Fibroblast of the aortic adventitia (primary cell): ENCODE data around the gene PRKCB. TPM values are rescaled to one million over a fixed set of nuclear protein-coding genes. Genes with fewer than 3 reads are reported as not detected.

Source experiments
- DNase-seq: peaks from one replicate; pipeline ENCODE4 v3.0.0-alpha.2; 2010; ENCODE audit warnings: low read depth
- H3K4me3 ChIP-seq: 2 replicates; pipeline ENCODE4 v1.5.1; 2011; ENCODE audit warnings: low read depth, mild to moderate bottlenecking, control low read depth, low read length, moderate library complexity
- total RNA-seq: library from RNA; depleted of rRNA; stranded (reverse); fragments of >200 nt; gene quantifications from 2 replicates; pipeline ENCODE4 v1.2.3, GENCODE V29; 2012; ENCODE audit warnings: low replicate concordance
- TF ChIP-seq, protein P1 (sequence below): IDR thresholded peaks from 2 replicates; pipeline ENCODE4 v1.5.1; 2011; ENCODE audit warnings: mild to moderate bottlenecking, low read length, control low read depth, inconsistent platforms; ENCODE audit not compliant: insufficient read depth

The PRKCB gene
- total RNA-seq, 1 donor, result not detected

DNA sequence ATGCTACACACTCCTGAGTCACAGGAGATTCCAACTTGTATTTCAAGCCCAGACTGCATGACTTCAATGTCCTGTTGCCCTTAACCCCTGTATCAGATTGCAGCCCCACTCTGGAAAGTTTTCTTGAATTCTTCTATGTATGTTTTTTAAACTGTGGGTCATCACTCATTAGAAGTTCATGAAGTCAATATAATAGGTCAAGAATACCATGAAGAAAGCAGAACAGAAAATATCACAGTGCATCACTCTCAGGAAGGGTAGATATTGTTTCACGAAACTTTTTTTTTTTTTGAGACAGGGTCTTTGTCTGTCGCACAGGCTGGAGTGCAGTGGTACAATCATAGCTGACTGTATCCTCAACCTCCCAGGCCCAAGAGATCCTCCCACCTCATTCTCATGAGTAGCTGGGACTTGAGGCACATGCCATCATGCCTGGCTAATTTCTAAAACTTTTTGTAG is 20.5 kb downstream of the PRKCB start:
- TF ChIP-seq, protein P1, sequence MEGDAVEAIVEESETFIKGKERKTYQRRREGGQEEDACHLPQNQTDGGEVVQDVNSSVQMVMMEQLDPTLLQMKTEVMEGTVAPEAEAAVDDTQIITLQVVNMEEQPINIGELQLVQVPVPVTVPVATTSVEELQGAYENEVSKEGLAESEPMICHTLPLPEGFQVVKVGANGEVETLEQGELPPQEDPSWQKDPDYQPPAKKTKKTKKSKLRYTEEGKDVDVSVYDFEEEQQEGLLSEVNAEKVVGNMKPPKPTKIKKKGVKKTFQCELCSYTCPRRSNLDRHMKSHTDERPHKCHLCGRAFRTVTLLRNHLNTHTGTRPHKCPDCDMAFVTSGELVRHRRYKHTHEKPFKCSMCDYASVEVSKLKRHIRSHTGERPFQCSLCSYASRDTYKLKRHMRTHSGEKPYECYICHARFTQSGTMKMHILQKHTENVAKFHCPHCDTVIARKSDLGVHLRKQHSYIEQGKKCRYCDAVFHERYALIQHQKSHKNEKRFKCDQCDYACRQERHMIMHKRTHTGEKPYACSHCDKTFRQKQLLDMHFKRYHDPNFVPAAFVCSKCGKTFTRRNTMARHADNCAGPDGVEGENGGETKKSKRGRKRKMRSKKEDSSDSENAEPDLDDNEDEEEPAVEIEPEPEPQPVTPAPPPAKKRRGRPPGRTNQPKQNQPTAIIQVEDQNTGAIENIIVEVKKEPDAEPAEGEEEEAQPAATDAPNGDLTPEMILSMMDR, result no peak
- H3K4me3 ChIP-seq, result no peak overlapping the region
- DNase-seq, result no peak

DNA sequence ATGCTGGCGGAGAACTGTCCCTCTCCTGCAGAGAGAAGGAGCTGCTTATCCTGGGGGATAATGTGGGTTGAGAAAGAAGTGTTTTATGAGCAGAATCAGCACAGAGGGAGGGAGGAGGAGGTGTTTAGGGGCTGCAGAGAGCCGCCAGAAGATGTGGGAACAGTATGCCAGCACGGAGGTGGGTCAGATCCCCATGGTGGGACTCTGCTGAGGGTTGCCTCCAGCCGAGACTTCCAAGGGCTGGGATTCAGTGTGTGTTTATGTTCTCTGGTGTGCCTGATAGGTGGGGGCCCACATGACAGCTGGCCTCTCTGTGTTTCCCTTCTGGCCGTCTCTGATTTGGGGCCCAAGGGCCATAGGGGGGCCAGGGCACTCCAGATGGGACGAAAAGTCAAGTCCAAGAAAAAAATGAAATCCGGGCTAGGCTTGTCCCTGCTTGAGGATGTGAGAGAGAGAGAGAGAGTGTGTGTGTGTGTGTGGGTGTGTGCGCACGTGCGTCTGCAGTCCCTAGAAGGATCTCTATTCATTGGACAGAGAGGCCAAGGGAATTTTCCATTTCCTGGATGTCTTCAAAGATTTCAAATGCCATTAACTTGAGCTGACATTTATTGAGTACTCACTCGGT is 21.6 kb downstream of the PRKCB start:
- TF ChIP-seq, protein P1, result no peak
- no peak overlapping the region for H3K4me3 ChIP-seq
- no peak for DNase-seq

- H3K4me3 ChIP-seq, result no peak overlapping the region
- TF ChIP-seq, protein P1, result no peak
- DNase-seq, result no peak
Observed at GRCh38 chr16:23857881-23858269, 22.1 kb downstream of the PRKCB start.

GRCh38 chr16:23858542-23858941 is 22.8 kb downstream of the PRKCB start:
- no peak for DNase-seq
- H3K4me3 ChIP-seq, result no peak overlapping the region
- TF ChIP-seq, protein P1, result no peak

DNA sequence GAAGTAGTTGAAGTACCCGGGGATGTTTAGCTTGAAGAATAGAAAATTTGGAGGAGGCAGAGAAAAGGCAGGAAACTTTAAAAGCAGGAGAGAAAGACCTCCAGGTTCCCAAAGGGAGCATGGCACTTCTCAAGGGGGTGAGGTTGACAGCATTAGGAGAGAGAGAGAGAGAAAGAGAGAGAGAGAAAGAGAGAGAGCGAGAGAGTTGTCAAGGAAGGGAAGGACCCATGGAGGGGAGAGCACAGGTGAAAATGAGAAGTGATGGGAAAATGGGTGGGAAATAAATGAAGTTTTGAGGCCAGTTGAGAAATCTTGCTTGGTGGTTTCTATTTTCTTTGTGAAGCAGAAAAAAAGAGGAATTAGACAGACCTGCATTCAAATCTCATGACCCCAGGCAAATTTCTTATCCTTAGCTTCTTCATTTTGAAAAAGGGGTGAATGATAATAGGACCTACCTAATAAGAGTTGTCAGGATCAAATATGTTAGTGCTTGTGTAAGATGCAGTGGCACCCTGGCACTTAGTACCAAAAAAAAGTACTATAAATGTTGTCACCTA is 24.0 kb downstream of the PRKCB start:
- DNase-seq, result no peak
- H3K4me3 ChIP-seq, result no peak overlapping the region
- TF ChIP-seq, protein P1, result no peak

- no peak overlapping the region for H3K4me3 ChIP-seq
- no peak for DNase-seq
- TF ChIP-seq, protein P1, result no peak
Observed at GRCh38 chr16:23861874-23862273, 26.1 kb downstream of the PRKCB start.

DNA sequence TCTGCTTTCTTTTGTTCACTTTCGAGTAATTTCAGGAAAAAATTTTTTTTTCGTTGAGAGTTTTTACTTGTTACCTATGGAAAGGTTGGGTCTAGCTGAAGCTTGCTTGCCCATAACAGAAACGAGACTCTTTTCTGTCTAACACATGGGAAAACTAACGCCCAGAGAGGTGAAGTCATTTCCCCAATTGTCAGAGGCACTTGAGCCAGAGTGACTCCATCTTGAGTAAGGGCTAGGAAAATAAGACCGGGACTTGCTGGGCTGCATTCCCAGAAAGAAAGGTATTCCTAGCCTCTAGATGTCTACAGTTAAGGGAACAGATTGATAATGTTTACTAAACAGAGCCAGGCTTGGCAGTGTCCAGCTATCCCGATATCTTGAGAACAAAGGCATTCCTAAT is 26.8 kb downstream of the PRKCB start:
- TF ChIP-seq, protein P1, result no peak
- DNase-seq, result no peak
- H3K4me3 ChIP-seq, result no peak overlapping the region
